HUES64 (cell line): ENCODE measurements around the gene ZBTB45.
"Not testable (repeated sequence)": the region's sequence is repeated elsewhere in the genome, so short reads cannot be mapped to it uniquely, and the experiment has no call there.

ENCODE experiments used
- H3K27ac ChIP-seq: 2 replicates; pipeline ENCODE4 v1.7.0; 2013; ENCODE audit warnings: low read depth, low read length, inconsistent platforms
- H3K27me3 ChIP-seq: 2 replicates; pipeline ENCODE4 v1.6.1; 2013; ENCODE audit warnings: mild to moderate bottlenecking, low read length; ENCODE audit not compliant: insufficient read depth
- H3K36me3 ChIP-seq: 2 replicates; pipeline ENCODE4 v1.6.1; 2013; ENCODE audit warnings: mild to moderate bottlenecking, low read length; ENCODE audit not compliant: insufficient read depth
- H3K4me1 ChIP-seq: 2 replicates; pipeline ENCODE4 v1.6.1; 2013; ENCODE audit warnings: mild to moderate bottlenecking, low read length, moderate library complexity; ENCODE audit not compliant: insufficient read depth
- H3K4me3 ChIP-seq: 2 replicates; pipeline ENCODE4 v1.5.1; 2013; ENCODE audit warnings: mild to moderate bottlenecking, low read length, moderate library complexity
- H3K9ac ChIP-seq: 2 replicates; pipeline ENCODE4 v1.6.1; 2013; ENCODE audit warnings: mild to moderate bottlenecking, low read depth, low read length
- H3K9me3 ChIP-seq: 2 replicates; pipeline ENCODE4 v1.6.1; 2013; ENCODE audit warnings: low read depth, low read length; ENCODE audit not compliant: insufficient read depth
- WGBS: fragments of 150-250, 120-280 bp; methylation state at CpG from one replicate; pipeline ENCODE4 v1.1.7; 2013; ENCODE audit warnings: missing lambda C conversion rate; 5-methylcytosine and 5-hydroxymethylcytosine counted together

ZBTB45 gene

GRCh38 chr19:58544591-58545285 lies 25.1 kb upstream of the ZBTB45 start:
- under 1% methylated on average over 92 of the region's 92 CpGs for WGBS
- Histone ChIP-seq H3K4me1 (peaks cover 7% of the 10 kb centered on the region; the same call in 1 of the 2 replicates), H3K9ac (peak overlapping the region; percentile 98), H3K36me3 (peaks cover 44% of the 10 kb centered on the region), H3K27ac (peak overlapping the region; percentile 97), H3K9me3 (no peaks in the 10 kb centered on the region), H3K4me3 (peak overlapping the region; percentile 100), H3K27me3 (peaks cover 18% of the 10 kb centered on the region)

- no peaks in the 10 kb centered on the region for H3K9me3 ChIP-seq
- H3K27me3 ChIP-seq, result peaks cover 25% of the 10 kb centered on the region
- peak within 1 kb of the TSS; percentile 98 for H3K9ac ChIP-seq
- peak within 1 kb of the TSS; percentile 97 for H3K27ac ChIP-seq
- H3K4me1 ChIP-seq, result peaks cover 7% of the 10 kb centered on the region; the same call in 1 of the 2 replicates
- peak within 1 kb of the TSS; percentile 100 for H3K4me3 ChIP-seq
- H3K36me3 ChIP-seq, result peaks cover 36% of the 10 kb centered on the region
- WGBS, result under 1% methylated on average over 73 of the region's 73 CpGs
Measured at GRCh38 chr19:58543826-58544590, 24.4 kb upstream of the ZBTB45 start, which contains the start of gene TRIM28. TSS of gene TRIM28 (plus strand) at chr19:58544064. CDS start at chr19:58544758, 694 bp downstream.

GRCh38 chr19:58542641-58543372 lies 23.2 kb upstream of the ZBTB45 start:
- H3K4me1 ChIP-seq, H3K9ac ChIP-seq, H3K9me3 ChIP-seq, H3K27ac ChIP-seq: not testable (repeated sequence)
- Histone ChIP-seq H3K36me3 (peaks cover 24% of the 10 kb centered on the region), H3K4me3 (peak overlapping the region; percentile 100; the same call in 1 of the 2 replicates), H3K27me3 (peaks cover 25% of the 10 kb centered on the region)
- 84% methylated on average over 18 of the region's 18 CpGs for WGBS

- peak overlapping the region; percentile 46; the same call in 1 of the 2 replicates for H3K4me3 ChIP-seq
- H3K4me1 ChIP-seq, H3K27ac ChIP-seq, H3K36me3 ChIP-seq, H3K9me3 ChIP-seq: not testable (repeated sequence)
- H3K27me3 ChIP-seq, result peaks cover 25% of the 10 kb centered on the region
- H3K9ac ChIP-seq, result peak overlapping the region; percentile 82; the same call in 1 of the 2 replicates
Measured at GRCh38 chr19:58539169-58539559, 19.6 kb upstream of the ZBTB45 start.

- peak overlapping the region; percentile 94 for H3K27ac ChIP-seq
- WGBS, result 2% methylated on average over 55 of the region's 55 CpGs
- peak overlapping the region; percentile 82 for H3K9ac ChIP-seq
- H3K4me3 ChIP-seq, result peak overlapping the region; percentile 46
- no peaks in the 10 kb centered on the region for H3K9me3 ChIP-seq
- peaks cover 25% of the 10 kb centered on the region for H3K27me3 ChIP-seq
- no peaks in the 10 kb centered on the region for H3K36me3 ChIP-seq
- peaks cover 9% of the 10 kb centered on the region for H3K4me1 ChIP-seq
Measured at GRCh38 chr19:58538257-58539168, 18.9 kb upstream of the ZBTB45 start.

- Histone ChIP-seq H3K27me3 (peaks cover 18% of the 10 kb centered on the region), H3K9me3 (no peaks in the 10 kb centered on the region), H3K27ac (peak overlapping the region; percentile 94; the same call in 1 of the 2 replicates), H3K4me1 (peaks cover 9% of the 10 kb centered on the region), H3K9ac (no peak overlapping the region; the same call in 1 of the 2 replicates), H3K36me3 (no peaks in the 10 kb centered on the region), H3K4me3 (no peak overlapping the region)
- WGBS, result 93% methylated on average over 8 of the region's 8 CpGs
Measured at GRCh38 chr19:58536852-58537798, 17.5 kb upstream of the ZBTB45 start.

- Histone ChIP-seq H3K4me3 (no peak overlapping the region), H3K27me3 (peaks cover 19% of the 10 kb centered on the region), H3K4me1 (peaks cover 9% of the 10 kb centered on the region), H3K36me3 (no peaks in the 10 kb centered on the region), H3K9me3 (no peaks in the 10 kb centered on the region), H3K27ac (no peak overlapping the region), H3K9ac (no peak overlapping the region)
- WGBS, result 96% methylated on average over 3 of the region's 3 CpGs
Measured at GRCh38 chr19:58535857-58536256, 16.2 kb upstream of the ZBTB45 start.

- Histone ChIP-seq H3K4me3 (no peak overlapping the region), H3K9ac (no peak overlapping the region), H3K27ac (no peak overlapping the region), H3K36me3 (no peaks in the 10 kb centered on the region), H3K27me3 (0 out of 2 replicates have a peak, but pooled peaks cover 6% of the 10 kb centered on the region), H3K9me3 (no peaks in the 10 kb centered on the region), H3K4me1 (no peaks in the 10 kb centered on the region)
- 91% methylated on average over 9 of the region's 10 CpGs for WGBS
Measured at GRCh38 chr19:58531034-58531840, 11.6 kb upstream of the ZBTB45 start.

GRCh38 chr19:58529405-58529804 lies 9.8 kb upstream of the ZBTB45 start:
- no peaks in the 10 kb centered on the region for H3K9me3 ChIP-seq
- no peaks in the 10 kb centered on the region for H3K36me3 ChIP-seq
- H3K9ac ChIP-seq, result no peak overlapping the region
- H3K27ac ChIP-seq, result no peak overlapping the region
- H3K27me3 ChIP-seq, result 0 out of 2 replicates have a peak, but pooled peaks cover 6% of the 10 kb centered on the region
- WGBS, result 87% methylated on average over 3 of the region's 3 CpGs
- H3K4me1 ChIP-seq, result peaks cover 4% of the 10 kb centered on the region
- H3K4me3 ChIP-seq, result no peak overlapping the region
